ENCODE measurements around the gene TRMT44. TPM values are rescaled to one million over a fixed set of nuclear protein-coding genes. Genes with fewer than 3 reads are reported as not detected.
"Not testable (repeated sequence)": the region's sequence is repeated elsewhere in the genome, so short reads cannot be mapped to it uniquely, and the experiment has no call there.

TRMT44 gene
- polyA plus RNA-seq, 1 experiment, result 7.1 TPM

GRCh38 chr4:8488791-8489369, 48.3 kb downstream of the TRMT44 start:
- Histone ChIP-seq H3K4me3 (ENCODE audit: low read depth, low read length) (no peak overlapping the region), H3K36me3 (ENCODE audit: control insufficient read depth, insufficient read depth, low read length) (no peaks in the 10 kb centered on the region), H3K27me3 (ENCODE audit: control insufficient read depth, insufficient read depth, low read length) (0 out of 2 replicates have a peak, but pooled peaks cover 1% of the 10 kb centered on the region)
- ChIA-PET CTCF (no interaction called here), POLR2A (no interaction called here)
- no peak for DNase-seq (ENCODE audit: low read depth)
- TF ChIP-seq CTCF (IDR thresholded peaks at IDR 0.05; ENCODE audit: insufficient read depth, low read depth, low read length), result no peak

- CTCF ChIA-PET; POLR2A ChIA-PET; H3K27me3 ChIP-seq (ENCODE audit: control insufficient read depth, insufficient read depth, low read length); DNase-seq (ENCODE audit: low read depth); H3K36me3 ChIP-seq (ENCODE audit: control insufficient read depth, insufficient read depth, low read length); H3K4me3 ChIP-seq (ENCODE audit: low read depth, low read length): not testable (repeated sequence)
These were observed 50.9 kb downstream of the TRMT44 start for GRCh38 chr4:8491478-8491877.

- Histone ChIP-seq H3K4me3 (ENCODE audit: low read depth, low read length) (no peak overlapping the region), H3K27me3 (ENCODE audit: control insufficient read depth, insufficient read depth, low read length) (0 out of 2 replicates have a peak, but pooled peaks cover 1% of the 10 kb centered on the region), H3K36me3 (ENCODE audit: control insufficient read depth, insufficient read depth, low read length) (no peaks in the 10 kb centered on the region)
- POLR2A ChIA-PET, result no interaction called here
- CTCF ChIA-PET, result no interaction called here
- no peak for DNase-seq (ENCODE audit: low read depth)
- TF ChIP-seq CTCF (IDR thresholded peaks at IDR 0.05; ENCODE audit: insufficient read depth, low read depth, low read length), result no peak
These were observed 51.6 kb downstream of the TRMT44 start for GRCh38 chr4:8492174-8492573.

- CTCF ChIA-PET, result no interaction called here
- no peak overlapping the region for H3K4me3 ChIP-seq (ENCODE audit: low read depth, low read length)
- H3K27me3 ChIP-seq (ENCODE audit: control insufficient read depth, insufficient read depth, low read length), result 0 out of 2 replicates have a peak, but pooled peaks cover 1% of the 10 kb centered on the region
- TF ChIP-seq CTCF (IDR thresholded peaks at IDR 0.05; ENCODE audit: insufficient read depth, low read depth, low read length), result no peak
- POLR2A ChIA-PET, result no interaction called here
- no peak for DNase-seq (ENCODE audit: low read depth)
- H3K36me3 ChIP-seq (ENCODE audit: control insufficient read depth, insufficient read depth, low read length), result no peaks in the 10 kb centered on the region
These were observed 52.9 kb downstream of the TRMT44 start for GRCh38 chr4:8493484-8493883.

- POLR2A ChIA-PET, result no interaction called here
- H3K4me3 ChIP-seq (ENCODE audit: low read depth, low read length), result no peak overlapping the region
- DNase-seq (ENCODE audit: low read depth), result no peak
- H3K27me3 ChIP-seq (ENCODE audit: control insufficient read depth, insufficient read depth, low read length), result 0 out of 2 replicates have a peak, but pooled peaks cover 1% of the 10 kb centered on the region
- no peaks in the 10 kb centered on the region for H3K36me3 ChIP-seq (ENCODE audit: control insufficient read depth, insufficient read depth, low read length)
- no peak for TF ChIP-seq CTCF (IDR thresholded peaks at IDR 0.05; ENCODE audit: insufficient read depth, low read depth, low read length)
- CTCF ChIA-PET, result no interaction called here
These were observed 53.6 kb downstream of the TRMT44 start for GRCh38 chr4:8494218-8494617.

- ChIA-PET POLR2A (no interaction called here), CTCF (no interaction called here)
- Histone ChIP-seq H3K4me3 (ENCODE audit: low read depth, low read length) (no peak overlapping the region), H3K27me3 (ENCODE audit: control insufficient read depth, insufficient read depth, low read length) (0 out of 2 replicates have a peak, but pooled peaks cover 1% of the 10 kb centered on the region), H3K36me3 (ENCODE audit: control insufficient read depth, insufficient read depth, low read length) (no peaks in the 10 kb centered on the region)
- TF ChIP-seq CTCF (IDR thresholded peaks at IDR 0.05; ENCODE audit: insufficient read depth, low read depth, low read length), result no peak
- DNase-seq (ENCODE audit: low read depth), result no peak
These were observed 54.5 kb downstream of the TRMT44 start for GRCh38 chr4:8494983-8495548.
